Pancreas (tissue), 10 donors: ENCODE data around the gene GALNT9. TPM values are rescaled to one million over a fixed set of nuclear protein-coding genes. Genes with fewer than 3 reads are reported as not detected.

Source experiments
- ATAC-seq, 4 donors: fragments of 200-7000 bp; cut with Tn5 transposase; one replicate each; pipeline versions ENCODE4 v1.8.0 to v1.9.1; 2020; ENCODE audit warnings: mild to moderate bottlenecking in 4 of 4, moderate library complexity in 4 of 4
- DNase-seq, 6 donors: peaks; one replicate each; pipeline ENCODE4 v3.0.0-alpha.2; 2020
- FAIRE-seq: peaks from 2 replicates; lab custom pipeline; 2012; peaks lifted over from hg19 to GRCh38; lab: Jason Lieb, UNC
- H3K27ac ChIP-seq, 4 donors: fragments of 200-600 bp; sonication (generic); 1 replicate in 3 of 4; 2 replicates in 1 of 4; pipeline versions ENCODE4 v1.5.0 to v1.8.0; 2020
- H3K27me3 ChIP-seq, 4 donors: fragments of 200-600 bp; one replicate each; pipeline ENCODE4 v1.8.0; 2021
- H3K36me3 ChIP-seq, 3 donors: fragments of 200-600 bp; sonication (generic) in 1 of 3; one replicate each; pipeline versions ENCODE4 v1.5.0 to v1.8.0; 2020 to 2021
- H3K4me1 ChIP-seq, 3 donors: fragments of 200-600 bp; one replicate each; pipeline ENCODE4 v1.8.0; 2021
- H3K4me3 ChIP-seq, 4 donors: fragments of 200-600 bp; sonication (generic) in 2 of 4; one replicate each; pipeline versions ENCODE4 v1.5.0 to v1.8.0; 2020 to 2021
- H3K9me3 ChIP-seq, 4 donors: fragments of 200-600 bp; one replicate each; pipeline ENCODE4 v1.8.0; 2021
- CTCF ChIP-seq, 4 donors: fragments of 200-600 bp; sonication (generic) in 3 of 4; IDR thresholded peaks; one replicate each; pipeline versions ENCODE4 v1.5.0 to v1.8.0; 2021; ENCODE audit warnings: antibody characterized with exemption in 4 of 4
- WGBS, 2 donors: extraction: QIAGEN DNeasy Blood & Tissue Kit; methylation state at CpG; one replicate each; pipeline ENCODE4 v1.1.7; 2013; 5-methylcytosine and 5-hydroxymethylcytosine counted together
- intact Hi-C, 3 donors: fragments of 100-400 bp; cut with DNase I; formaldehyde crosslinking; loops; one replicate each; pipeline versions ENCODE4 v1.11.1 to v1.14.2; 2022
- polyA plus RNA-seq, 2 donors: library from polyadenylated mRNA; stranded (reverse); fragments of 200-250 nt; gene quantifications; one replicate each; pipeline ENCODE4 v1.2.3, GENCODE V29; 2013
- total RNA-seq, 6 donors: library from RNA; stranded (reverse); fragmentation: NEBNext Ultra II Directional in 4 of 6; extraction: Animal tissue kit (Norgen Biotek cat#: 25700) in 4 of 6; gene quantifications; one replicate each; pipeline versions ENCODE4 v1.2.1 to v1.2.4, GENCODE V29; 2021 to 2023
- donor health status: healthy with polysubstance abuse.
- donor health status: DM: no; HTN: no; CAD: no; lungs with moderate emphysema.
- donor health status: DM: no; HTN: no; CAD: no.
- donor health status: control.
- donor health status: control.
- donor health status: Bipolar disorder and iron deficiency.
- donor health status: DM: yes; HTN: yes; CAD: no.
- donor health status: DM: no; HTN: no; CAD: no.
- donor health status: DM: no; HTN: no; CAD: no.
- donor health status: DM: yes; HTN: yes; CAD: no.

Gene GALNT9
- total and polyA plus RNA-seq, 8 donors: 0.09 to 0.46 (median 0.25) TPM; not detected in 5

GRCh38 chr12:132160016-132160415, 169.4 kb downstream of the GALNT9 start:
- H3K36me3 ChIP-seq: no peaks in the 10 kb centered on the region
- WGBS, 2 donors: 62 to 75% methylated on average over 16 of the region's 16 CpGs
- ATAC-seq (no peak), FAIRE-seq (no peak), DNase-seq (peak in 2 of 6 donors; percentile 12 to 61)
- H3K27ac ChIP-seq: no peak overlapping the region
- H3K27me3 ChIP-seq: no peaks in the 10 kb centered on the region
- TF ChIP-seq CTCF (IDR thresholded peaks at IDR 0.05): no peak
- no peaks in the 10 kb centered on the region for H3K4me1 ChIP-seq
- intact Hi-C loops: no loop called here
- H3K4me3 ChIP-seq: no peak overlapping the region
- H3K9me3 ChIP-seq: no peaks in the 10 kb centered on the region

GRCh38 chr12:132159555-132160003, 169.8 kb downstream of the GALNT9 start:
- no peak for TF ChIP-seq CTCF (IDR thresholded peaks at IDR 0.05)
- intact Hi-C loops: loop anchor here in 1 of 3 donors (10.0 kb wide), 1 partner anchor 255 kb away; no protein-coding TSS in a partner anchor
- DNase-seq (peak in 2 of 6 donors; percentile 9 to 57), ATAC-seq (no peak), FAIRE-seq (no peak)
- Histone ChIP-seq H3K9me3 (no peaks in the 10 kb centered on the region), H3K4me3 (no peak overlapping the region), H3K4me1 (no peaks in the 10 kb centered on the region), H3K36me3 (no peaks in the 10 kb centered on the region), H3K27me3 (no peaks in the 10 kb centered on the region), H3K27ac (no peak overlapping the region)
- 56 to 64% methylated on average over 14 of the region's 14 CpGs for WGBS, 2 donors

- Histone ChIP-seq H3K4me1 (no peaks in the 10 kb centered on the region), H3K27me3 (no peaks in the 10 kb centered on the region), H3K4me3 (no peak overlapping the region), H3K9me3 (no peaks in the 10 kb centered on the region), H3K36me3 (no peaks in the 10 kb centered on the region), H3K27ac (no peak overlapping the region)
- intact Hi-C loops: loop anchor here in 1 of 3 donors (10.0 kb wide), 1 partner anchor 256 kb away; no protein-coding TSS in a partner anchor
- 89 to 91% methylated on average over 36 to 37 of the region's 37 CpGs for WGBS, 2 donors
- DNase-seq (peak in 2 of 6 donors; percentile 15 to 59), ATAC-seq (no peak), FAIRE-seq (no peak)
- no peak for TF ChIP-seq CTCF (IDR thresholded peaks at IDR 0.05)
These were observed 170.5 kb downstream of the GALNT9 start for GRCh38 chr12:132158677-132159554.

GRCh38 chr12:132157733-132158409, 171.5 kb downstream of the GALNT9 start:
- intact Hi-C loops: loop anchor here in 1 of 3 donors (10.0 kb wide), 1 partner anchor 257 kb away; no protein-coding TSS in a partner anchor
- H3K4me3 ChIP-seq: no peak overlapping the region
- no peak for DNase-seq
- WGBS, 2 donors: 89 to 96% methylated on average over 5 of the region's 5 CpGs
- no peak for FAIRE-seq
- H3K9me3 ChIP-seq: no peaks in the 10 kb centered on the region
- no peaks in the 10 kb centered on the region for H3K36me3 ChIP-seq
- H3K27me3 ChIP-seq: no peaks in the 10 kb centered on the region
- no peak for TF ChIP-seq CTCF (IDR thresholded peaks at IDR 0.05)
- no peak overlapping the region for H3K27ac ChIP-seq
- no peak for ATAC-seq
- no peaks in the 10 kb centered on the region for H3K4me1 ChIP-seq
